NCI-H2029 treated with DMSO at 0.1 percent for 48 hours (cell line): Measurements from ENCODE around the gene NCBP3.
"Not testable (repeated sequence)": the region's sequence is repeated elsewhere in the genome, so short reads cannot be mapped to it uniquely, and the experiment has no call there.

ENCODE experiments used
- DNase-seq: peaks from one replicate; lab custom pipeline; 2025; lab: John Stamatoyannopoulos, UW

The NCBP3 gene

GRCh38 chr17:3792481-3792880 lies 53.6 kb downstream of the NCBP3 start:
- no peak for DNase-seq

GRCh38 chr17:3788200-3788599 lies 57.8 kb downstream of the NCBP3 start:
- DNase-seq: no peak

GRCh38 chr17:3785323-3785722 lies 60.7 kb downstream of the NCBP3 start:
- DNase-seq: not testable (repeated sequence)

GRCh38 chr17:3782751-3783150 lies 63.3 kb downstream of the NCBP3 start:
- DNase-seq: no peak

GRCh38 chr17:3780986-3781385 lies 65.1 kb downstream of the NCBP3 start:
- DNase-seq: no peak

- no peak for DNase-seq
Observed at GRCh38 chr17:3777366-3778120, 68.5 kb downstream of the NCBP3 start.

GRCh38 chr17:3773966-3774365 lies 72.1 kb downstream of the NCBP3 start:
- DNase-seq: no peak

GRCh38 chr17:3773511-3773910 lies 72.5 kb downstream of the NCBP3 start:
- no peak for DNase-seq

- DNase-seq: no peak
Observed at GRCh38 chr17:3772764-3773163, 73.3 kb downstream of the NCBP3 start.

- no peak for DNase-seq
Observed at GRCh38 chr17:3771140-3771539, 74.9 kb downstream of the NCBP3 start.

GRCh38 chr17:3770466-3770865 lies 75.6 kb downstream of the NCBP3 start:
- DNase-seq: no peak

GRCh38 chr17:3768769-3769168 lies 77.3 kb downstream of the NCBP3 start:
- no peak for DNase-seq

- no peak for DNase-seq
Observed at GRCh38 chr17:3768341-3768740, 77.7 kb downstream of the NCBP3 start.

GRCh38 chr17:3766779-3767178 lies 79.3 kb downstream of the NCBP3 start:
- DNase-seq: no peak

GRCh38 chr17:3765981-3766380 lies 80.1 kb downstream of the NCBP3 start:
- DNase-seq: no peak

GRCh38 chr17:3763777-3764170 lies 82.3 kb downstream of the NCBP3 start:
- no peak for DNase-seq

- no peak for DNase-seq
Observed at GRCh38 chr17:3762922-3763776, 82.9 kb downstream of the NCBP3 start.

GRCh38 chr17:3761918-3762380 lies 84.1 kb downstream of the NCBP3 start:
- no peak for DNase-seq

GRCh38 chr17:3761036-3761917 lies 84.8 kb downstream of the NCBP3 start:
- DNase-seq: no peak

- no peak for DNase-seq
Observed at GRCh38 chr17:3759597-3760216, 86.3 kb downstream of the NCBP3 start.

- peak; percentile 3 for DNase-seq
Observed at GRCh38 chr17:3755335-3756030, 90.6 kb downstream of the NCBP3 start.
